ENCODE data around the gene SDF4. TPM values are rescaled to one million over a fixed set of nuclear protein-coding genes. Genes with fewer than 3 reads are reported as not detected.

Gene SDF4
- polyA plus RNA-seq, 1 donor, result 109 TPM

DNA sequence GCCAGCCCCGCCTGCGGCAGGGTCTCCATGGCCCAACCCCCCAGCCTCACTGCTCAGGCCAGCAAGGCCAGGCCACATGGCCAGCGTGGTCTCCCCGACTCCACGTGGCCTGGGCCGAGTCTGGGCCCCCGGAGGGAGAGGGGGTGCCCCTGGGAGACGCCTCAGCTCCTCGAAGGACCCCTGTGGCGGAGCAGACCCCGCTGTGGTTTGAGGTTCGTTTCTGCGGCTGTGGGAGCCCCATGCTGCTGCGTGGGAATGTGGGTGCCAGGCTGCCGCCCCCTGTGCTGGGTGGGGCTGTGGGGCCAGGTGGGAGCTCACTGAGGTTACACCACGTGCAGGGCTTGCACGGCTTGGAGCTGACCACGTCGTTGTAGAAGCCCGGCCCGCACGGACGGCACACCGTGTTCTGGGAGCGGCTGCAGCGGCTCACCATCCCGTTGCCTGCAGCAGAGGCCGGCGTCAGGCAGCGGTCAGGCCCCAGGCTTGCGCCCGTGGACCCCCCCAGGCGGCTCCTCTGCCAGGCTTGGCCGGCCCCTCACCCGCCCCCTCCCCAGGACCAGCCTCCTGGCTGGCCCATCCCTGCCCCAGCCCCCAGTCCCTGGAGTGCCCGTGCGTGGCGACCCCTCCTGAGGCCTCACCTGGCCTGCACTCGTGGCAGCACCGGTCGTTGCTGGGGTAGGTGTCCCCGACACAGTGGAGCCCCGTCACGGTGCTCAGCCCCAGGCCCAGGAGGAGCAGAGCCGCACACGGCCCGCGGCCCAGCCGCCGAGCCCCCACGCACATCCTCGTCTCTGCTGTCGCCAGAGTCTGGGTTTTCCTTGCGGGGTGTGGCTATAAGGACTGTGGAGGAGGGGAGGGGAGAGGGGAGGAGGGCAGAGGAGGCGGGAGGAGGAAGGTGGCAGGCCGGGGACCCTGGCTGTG lies 18.2 kb downstream of the SDF4 start, which contains the start of gene TNFRSF4:
Gene TNFRSF4 (minus strand): TSS at position 809 of the 921 bp plus-strand sequence. CDS start 26 bp downstream, at position 783.
- DNase-seq, result no peak

DNA sequence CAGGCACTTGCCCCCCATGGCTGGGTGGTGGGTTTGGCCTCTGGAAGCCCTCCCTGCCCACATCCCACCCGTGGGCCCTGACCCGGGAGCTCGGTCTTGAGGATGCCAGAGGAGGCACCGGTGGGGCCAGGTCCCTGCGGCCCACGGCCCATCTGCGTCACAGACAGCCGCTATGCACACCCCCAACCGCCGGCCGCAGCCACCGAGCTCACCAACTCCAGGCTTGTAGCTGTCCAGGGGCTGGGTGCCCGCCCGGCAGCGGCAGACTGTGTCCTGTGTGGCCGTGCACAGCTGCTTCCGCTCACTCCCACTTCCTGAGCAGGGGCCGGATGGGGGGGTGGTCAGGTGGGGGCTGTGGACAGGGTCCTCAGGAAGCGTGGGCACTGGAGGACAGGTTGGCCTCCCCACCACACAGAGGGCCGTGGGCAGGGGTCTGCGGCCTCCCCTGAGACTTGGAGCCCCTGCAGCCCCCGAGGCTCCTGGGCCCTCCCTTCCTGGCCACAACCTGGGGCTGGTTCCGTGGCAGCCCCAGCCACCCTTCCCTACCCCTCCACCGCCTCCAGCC lies 18.9 kb downstream of the SDF4 start:
- no peak for DNase-seq

DNA sequence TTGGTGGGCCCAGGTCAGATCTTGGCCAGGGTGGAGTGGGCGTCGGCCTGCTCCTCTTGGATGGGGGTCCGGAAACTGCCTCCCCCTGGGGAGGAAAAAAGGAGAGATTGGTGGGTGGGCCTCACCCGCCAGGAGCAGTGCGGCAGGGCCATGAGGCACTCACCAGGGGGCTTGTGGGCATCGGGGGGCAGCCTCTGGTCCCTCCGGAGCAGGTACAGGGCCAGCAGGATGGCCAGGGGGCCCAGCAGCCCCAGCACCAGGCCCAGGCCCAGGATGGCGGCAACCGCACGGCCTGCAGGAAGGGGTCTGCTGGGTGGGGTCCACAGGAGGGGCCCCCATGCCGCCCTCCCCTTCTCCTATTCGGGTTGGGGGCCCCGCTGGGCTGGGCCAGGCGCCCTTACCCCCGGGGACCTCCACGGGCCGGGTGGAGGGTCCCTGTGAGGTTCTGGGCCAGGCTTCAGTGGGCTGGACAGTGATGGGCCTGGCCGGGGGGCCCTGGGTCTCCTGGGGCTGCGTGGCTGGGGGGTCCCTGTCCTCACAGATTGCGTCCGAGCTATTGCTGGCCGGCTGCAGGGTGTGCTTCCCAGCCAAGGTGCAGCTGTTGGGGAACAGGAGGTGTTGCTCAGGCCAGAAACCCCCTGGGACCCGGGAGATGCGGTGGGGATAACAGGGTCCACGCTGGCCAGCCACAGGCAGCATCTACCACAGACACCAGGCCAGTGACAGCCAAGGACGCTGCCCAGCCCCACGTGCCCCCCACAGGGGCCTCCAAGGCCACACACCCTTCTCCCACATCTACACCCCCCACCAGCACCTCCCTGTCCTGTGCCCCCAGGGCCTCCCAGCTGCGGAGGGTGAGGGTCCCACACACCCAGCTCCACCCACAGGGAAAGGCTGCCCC lies 20.0 kb downstream of the SDF4 start:
- DNase-seq, result no peak

DNA sequence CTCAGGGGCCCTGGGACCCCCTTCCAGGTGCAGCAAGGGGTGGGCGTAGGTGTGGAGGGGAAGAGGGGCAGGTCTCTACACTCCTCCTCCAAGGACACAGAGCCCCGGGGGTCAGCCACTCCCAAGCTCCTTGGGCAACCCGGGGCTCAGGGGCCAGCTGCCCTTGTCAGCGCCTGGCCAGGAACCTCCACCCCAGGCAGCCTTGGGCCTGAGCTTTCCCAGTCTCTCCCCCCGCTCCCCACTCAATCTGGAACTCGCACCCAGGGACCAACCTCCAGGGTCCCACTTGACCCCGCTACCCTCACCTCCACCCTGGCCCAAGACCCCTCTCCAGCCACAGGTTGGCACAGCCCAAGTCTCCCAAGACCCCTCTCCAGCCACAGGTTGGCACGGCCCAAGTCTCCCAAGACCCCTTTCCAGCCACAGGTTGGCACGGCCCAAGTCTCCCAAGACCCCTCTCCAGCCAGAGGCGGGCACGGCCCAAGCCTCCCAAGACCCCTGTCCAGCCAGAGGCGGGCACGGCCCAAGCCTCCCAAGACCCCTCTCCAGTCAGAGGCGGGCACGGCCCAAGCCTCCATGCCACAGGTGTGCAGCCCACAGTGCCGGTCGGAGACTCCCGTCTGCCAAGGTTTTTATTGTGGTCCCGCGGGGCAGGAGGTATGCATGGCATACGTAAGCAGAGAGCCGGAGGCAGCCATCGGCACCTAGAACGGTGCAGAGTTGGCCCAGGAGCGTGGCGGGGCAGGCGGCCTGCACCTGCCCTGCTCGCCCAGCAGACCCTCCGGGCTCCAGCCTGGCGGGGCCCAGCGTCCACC lies 20.9 kb downstream of the SDF4 start:
- no peak for DNase-seq

DNA sequence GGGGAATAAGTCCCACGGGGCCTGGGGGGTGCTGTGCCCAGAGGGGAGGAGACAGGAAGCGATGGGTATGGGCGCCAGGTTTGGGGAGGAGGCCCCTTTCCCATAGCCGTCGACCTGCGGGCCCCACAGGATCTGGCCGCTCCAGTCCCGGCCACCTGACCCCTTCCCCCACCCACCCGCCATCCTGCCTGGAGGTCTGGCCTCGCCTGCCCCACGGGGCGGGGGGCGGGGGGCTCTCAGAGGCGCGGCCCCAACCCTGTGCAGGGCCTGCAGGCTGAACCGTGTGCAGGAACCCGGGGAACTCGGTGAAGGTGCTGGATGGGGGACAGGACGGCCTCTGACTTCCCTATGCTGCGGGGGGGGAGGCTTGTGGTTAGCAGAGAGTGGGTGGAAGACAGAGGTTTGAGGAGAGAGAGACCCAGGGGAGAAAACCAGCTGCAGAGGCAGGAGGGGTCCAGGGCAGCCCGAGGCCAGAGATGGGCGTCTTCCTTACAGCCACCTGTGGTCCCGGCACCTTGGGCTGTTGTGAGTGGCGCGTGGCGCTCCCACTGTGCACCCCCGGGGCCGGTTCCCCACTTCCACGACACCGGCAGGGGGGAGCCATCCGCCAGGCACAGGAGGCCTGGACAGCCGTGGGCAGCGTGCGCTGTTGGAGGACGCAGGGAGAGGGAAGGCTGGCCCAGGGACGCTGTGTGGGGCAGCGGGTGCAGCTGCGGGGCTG lies 22.9 kb downstream of the SDF4 start:
- DNase-seq, result no peak

DNA sequence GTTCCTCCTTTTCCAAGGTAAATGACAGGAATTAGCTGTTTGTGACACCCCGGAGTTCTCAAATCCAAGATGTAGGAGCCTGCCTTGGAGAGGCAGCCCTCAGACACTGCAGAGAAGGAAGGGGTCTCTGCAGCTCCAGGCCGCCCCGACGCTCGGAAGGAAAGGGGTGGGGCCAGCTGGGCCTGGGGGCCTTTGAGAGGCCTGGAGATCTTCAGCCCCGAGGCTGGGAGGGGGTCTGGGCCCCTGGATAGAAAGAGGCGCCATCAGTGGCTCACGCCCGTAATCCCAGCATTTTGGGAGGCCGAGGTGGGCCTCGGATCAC lies 24.3 kb downstream of the SDF4 start:
- DNase-seq, result no peak

DNA sequence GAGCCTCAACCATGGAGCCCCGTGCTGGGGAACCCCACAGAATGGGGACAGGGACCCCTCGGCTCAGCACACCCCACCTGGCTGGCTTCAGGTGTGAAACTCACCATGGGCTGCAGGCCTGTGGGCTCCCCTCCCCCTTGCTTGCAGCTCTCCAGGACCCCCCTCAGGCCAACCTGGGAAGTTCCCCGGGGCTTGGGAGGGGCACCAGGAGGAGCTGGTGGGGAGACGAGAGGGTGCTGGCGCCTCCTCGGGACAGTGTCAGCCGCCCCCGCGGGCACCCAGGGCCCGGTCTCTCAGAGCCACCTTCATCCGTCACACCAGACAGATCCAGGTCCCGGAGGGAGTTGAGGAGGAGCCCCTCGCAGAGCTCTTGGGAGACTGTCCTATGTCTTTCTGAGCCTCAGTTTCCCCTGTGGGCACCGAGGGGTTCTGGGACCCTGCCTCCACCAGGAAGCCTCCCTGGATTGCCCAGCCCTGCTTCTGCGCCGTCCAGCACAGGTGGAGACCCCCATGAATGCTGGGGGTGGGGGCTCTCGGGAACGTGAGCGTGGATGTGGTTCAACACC lies 24.8 kb downstream of the SDF4 start:
- DNase-seq, result no peak

DNA sequence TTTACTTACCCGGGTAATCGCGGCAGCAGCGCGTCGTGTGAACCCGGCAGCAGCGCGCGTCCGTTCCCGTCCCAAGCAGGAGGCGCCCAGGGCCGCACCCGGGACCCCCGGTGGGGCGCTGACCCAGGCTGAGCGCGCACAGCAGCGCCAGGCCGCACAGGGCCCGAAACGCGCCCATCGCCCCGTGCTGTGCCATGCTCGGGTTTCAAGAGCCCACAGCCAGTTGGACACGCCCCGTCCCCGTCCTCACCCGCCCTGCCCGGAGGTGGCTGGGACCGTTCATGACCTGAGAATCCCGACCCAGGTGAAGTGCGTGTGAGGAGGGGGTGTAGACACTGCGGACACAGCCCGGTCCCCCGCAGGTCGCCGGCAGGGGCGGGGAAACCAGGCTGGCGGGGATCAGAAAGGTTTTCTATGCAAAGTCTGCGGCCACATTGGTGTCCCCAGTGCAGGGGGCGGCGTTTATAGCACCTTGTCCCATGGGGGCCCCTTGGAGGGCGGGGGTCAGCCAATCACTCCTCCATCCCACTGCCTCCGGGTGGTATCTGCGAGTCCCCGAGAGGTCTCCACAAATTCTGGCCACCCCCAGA lies 25.3 kb downstream of the SDF4 start, which contains the start of gene TNFRSF18:
Gene TNFRSF18 (minus strand): TSS at position 217 of the 590 bp plus-strand sequence. CDS start 21 bp downstream, at position 196.
- no peak for DNase-seq

DNA sequence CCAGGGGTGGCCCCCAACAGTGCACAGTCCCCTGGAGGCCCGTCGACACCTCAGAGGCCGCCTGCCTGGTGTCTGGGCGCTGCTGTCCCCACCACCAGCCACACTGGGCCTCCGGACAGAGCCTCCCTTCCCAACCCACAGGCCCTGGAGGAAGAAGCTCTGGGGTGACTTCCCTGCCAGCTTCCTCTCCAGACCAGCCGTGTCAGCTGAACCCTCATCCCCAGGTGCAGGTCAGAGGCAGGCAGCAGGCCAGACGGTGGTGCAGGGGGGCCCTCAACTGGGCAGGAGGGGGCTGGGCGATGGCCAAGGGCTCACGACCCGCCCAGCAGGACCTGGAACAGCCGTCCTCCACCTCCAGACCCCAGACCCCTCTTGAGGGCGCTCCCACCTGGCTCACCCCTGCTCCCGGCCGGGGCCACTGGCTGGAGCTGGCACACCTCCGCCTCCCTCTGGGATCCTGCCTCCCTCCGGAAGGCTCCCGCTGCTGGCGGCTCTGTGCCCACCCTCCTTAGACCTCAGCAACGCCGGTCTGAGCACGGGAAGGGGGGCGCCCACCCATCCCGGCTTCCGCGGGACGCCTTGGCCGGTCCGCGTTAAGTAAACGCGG lies 25.9 kb downstream of the SDF4 start:
- DNase-seq, result no peak

DNA sequence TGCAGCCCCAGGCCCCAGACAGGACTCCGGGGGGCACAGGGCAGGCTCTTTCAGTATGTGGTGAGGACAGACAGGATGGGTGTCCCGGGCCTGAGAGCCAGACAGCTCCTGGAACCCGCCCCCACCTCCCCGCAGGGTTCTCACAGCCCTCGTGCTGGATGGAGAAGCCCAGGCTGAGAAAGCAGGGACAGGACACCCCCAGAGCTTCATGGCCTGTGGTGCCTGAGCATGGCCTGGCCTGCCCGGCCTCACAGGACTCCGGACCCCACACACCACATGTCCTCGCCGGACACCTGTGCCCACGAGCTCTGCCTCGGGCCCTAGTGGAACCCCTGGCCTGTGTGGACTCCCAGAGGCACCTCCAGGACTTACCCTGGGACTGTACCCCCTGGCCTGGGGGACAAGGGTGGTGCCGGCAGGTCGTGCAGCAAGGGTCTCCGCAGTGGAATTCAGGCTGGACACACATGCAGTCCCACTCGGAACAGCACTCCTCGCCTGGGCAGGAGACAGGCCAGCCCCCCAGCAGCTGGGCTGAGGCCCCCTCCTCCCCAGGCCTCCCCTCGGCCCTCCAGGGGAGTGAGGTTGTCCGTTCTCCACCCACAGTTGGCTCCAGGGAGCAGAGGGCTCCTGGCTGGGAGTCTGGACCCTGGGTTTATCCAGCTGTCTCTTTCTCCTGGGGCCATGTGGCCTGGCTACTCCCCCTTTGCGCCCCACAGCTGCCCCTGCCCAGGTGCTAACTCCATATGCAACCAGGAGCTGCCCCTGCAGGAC lies 26.6 kb downstream of the SDF4 start:
- DNase-seq, result no peak

DNA sequence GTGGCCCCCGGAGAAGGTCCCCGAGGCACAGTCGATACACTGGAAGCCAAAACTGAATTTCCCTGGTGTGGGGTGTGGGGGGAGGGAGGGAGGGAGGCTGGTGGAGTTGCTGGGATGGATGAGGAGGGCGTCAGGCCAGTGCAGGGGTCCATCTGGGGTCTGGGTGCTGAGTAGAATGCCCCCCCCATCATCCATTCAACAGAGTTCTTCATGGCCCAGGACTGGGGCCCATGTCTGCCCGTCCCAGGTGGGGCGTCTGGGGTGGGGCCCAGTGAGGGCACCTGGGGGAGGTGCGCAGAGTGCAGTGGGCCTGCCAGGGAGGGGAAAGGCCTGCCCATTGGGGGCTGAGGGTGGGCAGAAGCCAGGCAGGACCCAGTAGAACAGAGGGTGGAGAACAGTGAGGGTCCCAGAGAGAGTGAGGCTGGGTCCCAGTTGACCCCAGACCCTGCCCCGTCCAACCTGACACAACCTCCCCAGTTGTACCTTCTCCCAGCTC lies 27.3 kb downstream of the SDF4 start:
- DNase-seq, result no peak

DNA sequence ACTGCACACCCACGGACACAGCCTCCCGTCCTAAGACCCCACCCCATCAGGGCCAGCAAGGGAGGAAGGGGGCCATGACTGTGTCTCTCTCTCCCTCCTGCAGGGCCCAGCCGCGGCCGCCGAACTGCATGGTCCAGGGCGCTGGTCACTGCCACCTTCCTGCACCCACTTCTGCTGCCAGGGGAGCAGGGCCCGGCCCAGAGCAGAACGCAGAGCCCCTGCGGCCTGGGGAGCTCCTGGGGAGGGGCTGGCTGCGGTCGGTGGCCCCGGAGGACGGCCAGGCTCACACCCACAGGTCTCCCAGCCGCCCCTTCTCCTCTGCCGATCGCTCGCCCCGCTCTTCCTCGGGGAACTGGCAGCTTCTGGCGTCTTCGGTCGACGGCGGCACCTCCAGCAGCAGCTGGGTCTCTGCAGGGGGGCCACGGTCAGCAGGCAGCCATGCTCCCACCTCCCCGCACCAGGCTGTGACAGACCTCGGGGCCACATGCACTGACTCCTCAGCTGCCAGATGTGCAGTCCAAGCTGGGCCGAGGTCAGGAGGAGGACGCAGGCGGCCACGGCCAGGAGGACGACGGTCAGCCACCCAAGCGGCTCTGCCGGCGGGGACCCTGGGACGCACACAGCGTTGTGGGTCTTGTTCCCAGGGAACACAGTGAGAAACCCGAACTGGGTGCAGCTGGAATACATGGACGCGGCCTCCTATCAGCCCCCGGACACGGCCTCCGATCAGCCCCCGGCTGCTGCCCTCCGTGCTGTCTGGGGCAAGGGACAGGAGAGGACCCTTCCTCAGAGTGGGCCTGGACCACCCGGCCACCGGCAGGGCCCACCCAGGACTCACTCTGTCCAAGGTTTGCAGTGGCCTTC lies 28.0 kb downstream of the SDF4 start:
- no peak for DNase-seq

DNA sequence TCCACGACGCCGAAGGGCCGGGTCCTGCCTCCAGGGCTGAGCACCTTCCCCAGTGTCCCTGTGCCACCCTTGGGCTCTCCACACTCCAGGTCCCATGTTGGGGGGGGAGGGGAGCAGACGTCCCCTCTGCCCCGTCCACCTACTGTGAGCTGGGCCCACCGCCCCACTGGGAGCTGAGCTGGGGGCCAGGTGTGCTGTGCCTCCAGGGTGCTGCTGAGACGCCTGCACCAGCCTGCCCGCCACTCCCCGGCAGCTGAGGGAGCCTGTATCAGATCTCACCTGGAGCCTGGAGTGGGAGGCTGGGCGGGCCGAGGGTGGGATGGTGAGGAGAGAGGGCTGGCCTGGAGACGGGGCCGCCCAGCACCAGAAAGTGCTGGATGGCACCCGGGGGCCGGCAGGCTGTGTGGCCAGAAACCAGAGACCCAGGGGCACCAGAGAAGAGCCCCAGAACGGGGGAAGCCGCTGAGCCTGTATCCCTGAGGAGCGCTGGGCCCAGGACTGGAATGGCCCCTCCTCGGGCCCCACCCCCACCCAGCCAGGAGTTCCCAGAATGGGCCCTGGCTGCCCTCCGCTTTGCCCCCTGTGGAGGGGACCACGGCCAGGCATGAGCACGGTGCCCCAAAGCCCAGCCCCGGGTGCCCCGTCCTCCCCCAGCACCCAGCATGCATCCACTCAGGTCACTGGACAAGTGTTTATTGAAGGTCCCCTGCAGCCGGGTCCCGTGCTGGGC lies 28.8 kb downstream of the SDF4 start:
- DNase-seq, result no peak

DNA sequence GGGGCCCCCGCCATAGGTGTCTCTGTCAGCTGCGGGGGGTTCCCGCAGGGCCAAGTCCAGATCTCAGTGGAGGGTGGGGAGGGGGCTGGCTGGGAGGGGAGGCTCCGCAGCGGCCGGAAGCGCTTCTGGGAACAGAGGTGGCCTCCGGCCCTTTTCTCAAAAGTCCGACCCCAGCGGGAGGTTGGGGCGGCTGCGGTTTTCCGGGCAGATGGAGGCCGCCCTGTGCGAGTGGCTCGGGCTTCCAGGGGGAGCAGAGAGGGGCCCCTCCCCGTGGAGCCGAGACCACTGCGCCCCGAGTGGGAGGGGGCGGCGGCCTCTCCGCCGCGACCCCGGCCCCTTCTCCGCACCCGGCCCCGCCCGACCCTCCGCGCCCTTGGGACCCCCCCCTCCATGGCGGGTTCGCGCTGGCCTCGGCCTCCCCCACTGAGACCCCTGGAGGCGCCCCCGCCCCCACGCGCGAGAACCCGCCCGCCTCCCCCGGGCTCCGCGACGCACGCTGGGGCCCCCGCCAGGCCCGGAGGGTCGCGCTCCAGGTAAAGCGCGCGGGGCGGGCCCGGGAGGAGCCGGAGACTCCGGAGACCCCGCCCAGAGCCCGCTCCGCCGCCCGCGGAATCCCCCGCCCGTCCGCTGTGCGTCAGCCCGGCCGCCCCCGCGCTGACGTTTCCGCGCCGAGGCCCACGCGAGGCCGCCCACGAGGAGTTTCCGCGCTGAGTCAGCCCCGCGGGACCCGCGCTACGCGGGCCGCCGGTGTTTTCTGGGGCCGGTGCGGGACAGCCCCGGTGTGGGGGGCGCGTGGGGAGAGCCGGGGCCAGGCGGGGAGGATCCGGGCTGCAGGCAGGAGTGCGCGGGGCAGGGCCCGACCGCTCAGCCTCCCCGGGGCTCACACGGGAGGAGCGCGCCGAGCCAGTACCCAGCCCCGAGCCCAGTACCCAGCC lies 30.7 kb downstream of the SDF4 start:
- no peak for DNase-seq

DNA sequence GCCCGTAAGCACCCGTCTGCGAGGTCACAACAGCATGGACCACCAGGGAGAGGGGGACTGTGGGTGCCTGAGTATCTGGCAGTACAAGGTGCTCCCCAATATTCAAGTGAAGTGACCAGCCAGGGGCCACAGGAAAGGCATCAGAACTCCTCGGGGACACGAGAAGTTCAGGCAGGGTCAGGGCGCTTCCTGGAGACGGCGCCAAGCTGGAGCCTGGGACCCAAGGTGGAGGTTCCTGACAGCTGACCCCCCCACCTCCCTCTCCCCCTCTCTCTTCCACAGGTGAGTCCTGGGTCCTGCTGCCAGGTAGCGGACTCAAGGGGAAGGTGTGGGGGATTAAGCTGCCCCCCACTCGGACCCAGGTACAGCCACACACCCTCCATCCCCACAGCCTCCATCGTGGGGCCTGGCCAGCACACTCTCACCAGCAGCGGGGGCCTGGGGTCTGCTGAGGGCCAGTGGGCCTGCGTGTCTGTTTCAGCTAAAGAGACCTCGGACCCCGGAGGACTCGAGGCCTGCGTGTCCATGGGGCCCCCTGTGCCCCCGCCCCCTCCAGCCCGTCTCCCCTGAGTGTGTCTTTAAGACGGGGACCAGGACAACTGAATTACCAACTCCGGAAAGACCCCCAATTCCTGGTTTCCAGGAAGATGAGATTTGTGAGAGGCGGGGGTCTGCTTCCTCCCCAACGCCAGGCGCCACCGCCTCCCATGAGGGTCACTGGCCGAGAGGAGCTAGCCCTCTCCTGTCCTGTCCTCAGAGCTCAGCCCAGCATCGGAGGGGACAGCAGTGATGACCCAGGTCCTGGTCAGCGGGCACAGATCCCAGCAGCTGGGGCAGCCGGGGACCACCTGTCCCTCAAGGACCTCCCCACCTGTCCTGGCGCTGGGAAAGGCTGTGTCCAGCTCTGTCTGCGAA lies 31.6 kb downstream of the SDF4 start:
- no peak for DNase-seq
